NCI-H1092 (cell line): ENCODE results near the gene CDK10.

Experiments used
- DNase-seq: peaks from one replicate; lab custom pipeline; 2025; lab: John Stamatoyannopoulos, UW

Gene CDK10

DNA sequence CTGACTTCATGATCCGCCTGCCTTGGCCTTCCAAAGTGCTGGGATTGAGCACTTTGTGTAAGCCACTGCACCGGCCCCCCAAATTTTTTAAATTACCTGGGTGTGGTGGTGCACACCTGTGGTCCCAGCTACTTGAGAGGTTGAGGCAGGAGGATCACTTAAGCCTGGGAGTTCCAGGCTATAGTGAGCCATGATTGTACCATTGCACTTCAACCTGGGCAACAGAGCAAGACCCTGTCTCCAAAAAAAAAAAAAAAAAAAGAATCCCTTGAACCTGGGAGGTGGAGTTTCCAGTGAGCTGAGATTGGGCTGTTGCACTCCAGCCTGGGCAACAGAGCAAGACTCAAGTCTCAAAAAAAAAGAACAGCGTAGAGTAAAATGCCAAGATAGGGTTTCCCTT is 50.1 kb downstream of the CDK10 start:
- DNase-seq, result no peak

DNA sequence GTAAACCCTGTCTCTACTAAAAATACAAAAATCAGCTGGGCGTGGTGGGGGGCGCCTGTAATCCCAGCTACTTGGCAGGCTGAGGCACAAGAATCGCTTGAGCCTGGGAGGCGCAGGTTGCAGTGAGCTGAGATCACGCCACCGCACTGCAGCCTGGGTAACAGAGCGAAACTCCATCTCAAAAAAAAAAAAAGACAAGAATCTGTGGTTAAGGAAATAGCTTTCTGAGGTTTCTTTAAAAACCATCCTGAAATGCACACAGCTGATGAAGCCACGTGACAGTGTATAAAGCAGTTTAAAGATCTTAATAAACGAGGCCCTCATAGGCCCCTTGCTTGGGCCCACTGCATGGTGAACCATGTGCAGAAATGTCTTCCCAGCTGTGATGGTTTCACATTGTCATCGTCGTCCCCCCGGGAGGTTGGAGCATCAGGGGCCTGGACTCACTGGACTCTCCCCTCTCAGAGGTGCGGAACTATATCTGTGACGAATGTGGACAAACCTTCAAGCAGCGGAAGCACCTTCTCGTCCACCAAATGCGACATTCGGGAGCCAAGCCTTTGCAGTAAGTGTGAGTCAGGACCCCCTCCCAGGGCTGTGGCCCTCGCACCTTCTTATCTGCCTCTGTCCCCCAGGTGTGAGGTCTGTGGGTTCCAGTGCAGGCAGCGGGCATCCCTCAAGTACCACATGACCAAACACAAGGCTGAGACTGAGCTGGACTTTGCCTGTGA is 51.0 kb downstream of the CDK10 start:
- DNase-seq, result no peak

DNA sequence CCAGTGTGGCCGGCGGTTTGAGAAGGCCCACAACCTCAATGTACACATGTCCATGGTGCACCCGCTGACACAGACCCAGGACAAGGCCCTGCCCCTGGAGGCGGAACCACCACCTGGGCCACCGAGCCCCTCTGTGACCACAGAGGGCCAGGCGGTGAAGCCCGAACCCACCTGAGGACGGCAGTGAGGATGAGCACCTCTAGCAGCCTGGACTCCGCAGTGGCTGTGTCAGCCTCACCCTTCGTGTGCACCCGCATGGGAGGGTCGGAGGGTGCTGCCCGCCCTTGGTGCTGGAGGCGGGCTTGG is 51.5 kb downstream of the CDK10 start:
- no peak for DNase-seq

GRCh38 chr16:89738538-89739317 is 52.2 kb downstream of the CDK10 start:
- DNase-seq, result no peak

GRCh38 chr16:89739383-89739782 is 52.9 kb downstream of the CDK10 start:
- no peak for DNase-seq

DNA sequence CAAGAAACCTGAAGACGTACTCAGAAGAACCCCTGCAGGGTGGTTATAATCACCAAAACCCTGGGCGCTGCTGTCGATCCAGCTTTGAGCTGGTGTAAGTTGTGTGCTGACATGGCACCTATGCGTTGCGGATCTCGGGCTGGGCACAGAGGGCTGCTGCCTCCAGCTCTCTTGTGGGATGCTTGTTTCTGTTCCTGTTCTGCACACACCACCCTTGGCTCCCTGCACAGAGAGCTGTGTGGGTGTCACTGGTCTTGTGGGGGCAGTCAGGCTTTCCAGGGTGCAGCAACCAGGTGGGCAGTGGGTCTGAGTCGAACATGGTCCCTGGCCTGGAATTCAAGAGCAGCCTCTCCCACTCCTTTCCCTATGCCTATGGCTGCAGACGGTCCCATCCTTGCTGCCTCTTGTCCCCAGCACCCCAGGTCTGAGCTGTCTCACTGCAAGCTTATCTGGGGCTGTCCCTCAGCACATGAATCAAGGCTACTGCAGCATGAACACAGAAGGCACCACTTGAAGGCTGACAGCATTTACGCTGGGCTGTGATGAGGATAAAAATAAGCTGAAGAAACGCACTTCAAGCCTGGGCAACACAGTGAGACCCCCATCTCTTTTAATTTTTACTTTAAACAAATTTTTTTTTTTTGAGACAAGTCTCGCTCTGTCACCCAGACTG is 55.0 kb downstream of the CDK10 start:
- DNase-seq, result no peak

DNA sequence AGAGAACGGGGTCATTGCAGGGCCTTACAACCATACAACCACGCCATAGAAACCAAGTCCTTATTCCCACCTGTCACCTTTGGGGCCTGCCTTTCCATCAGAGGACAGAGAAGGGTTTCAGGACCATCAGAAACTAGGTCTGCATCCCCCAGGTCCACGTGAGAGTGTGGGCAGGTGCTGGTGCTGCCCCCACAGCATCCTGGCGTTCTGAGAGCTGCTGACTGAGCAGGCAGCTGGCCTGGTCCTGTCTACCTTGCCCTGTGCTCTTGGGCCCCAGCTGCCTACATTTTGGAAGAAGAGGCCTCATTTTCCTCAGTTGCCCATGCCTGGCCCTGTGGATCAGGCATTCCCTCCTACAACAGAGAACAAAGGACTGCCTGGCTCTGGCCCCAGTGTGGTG is 56.5 kb downstream of the CDK10 start:
- DNase-seq, result no peak

DNA sequence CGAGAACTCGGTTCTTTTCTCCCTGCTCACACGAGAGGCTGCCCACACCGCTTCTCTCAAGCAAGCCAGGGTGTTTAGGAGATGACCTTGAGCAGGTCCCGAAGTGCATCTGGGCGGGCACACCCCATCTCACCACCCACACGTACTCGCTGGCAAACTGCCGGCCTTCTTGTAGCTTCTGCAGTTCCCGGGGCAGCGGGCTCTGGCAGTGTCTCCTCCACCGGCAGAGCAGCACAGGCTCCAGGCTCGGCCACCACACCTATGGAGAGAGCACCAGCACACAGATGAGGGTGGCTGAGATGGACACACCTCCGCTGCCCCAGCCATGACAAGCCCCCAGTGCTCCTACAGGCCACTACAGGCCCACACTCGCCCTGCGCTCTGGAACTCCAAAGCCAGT is 58.3 kb downstream of the CDK10 start:
- DNase-seq, result no peak
